GM18508 (cell line): Measurements from ENCODE around the gene LRRC1.

ENCODE experiments used
- ATAC-seq: cut with Tn5 transposase; IDR thresholded peaks from one replicate; pipeline ENCODE4 v1.9.1; 2021; ENCODE audit warnings: moderate number of reproducible peaks; ENCODE audit not compliant: insufficient read depth, unreplicated experiment

LRRC1 gene

GRCh38 chr6:53869964-53870363 lies 75.2 kb downstream of the LRRC1 start:
- ATAC-seq = no peak

GRCh38 chr6:53873922-53874321 lies 79.1 kb downstream of the LRRC1 start:
- ATAC-seq = no peak

- ATAC-seq = no peak
These were observed 80.2 kb downstream of the LRRC1 start for GRCh38 chr6:53874964-53875363.

GRCh38 chr6:53877151-53877550 lies 82.3 kb downstream of the LRRC1 start:
- no peak for ATAC-seq

- ATAC-seq = no peak
These were observed 84.0 kb downstream of the LRRC1 start for GRCh38 chr6:53878808-53879207.

- ATAC-seq = no peak
These were observed 84.8 kb downstream of the LRRC1 start for GRCh38 chr6:53879608-53880007.

- ATAC-seq = no peak
These were observed 92.5 kb downstream of the LRRC1 start for GRCh38 chr6:53887316-53887715.

- ATAC-seq = no peak
These were observed 94.1 kb downstream of the LRRC1 start for GRCh38 chr6:53888931-53889330.

GRCh38 chr6:53889365-53889764 lies 94.6 kb downstream of the LRRC1 start:
- no peak for ATAC-seq

GRCh38 chr6:53892707-53893106 lies 97.9 kb downstream of the LRRC1 start:
- ATAC-seq = peak; percentile 76

- ATAC-seq = peak; percentile 65
These were observed 99.3 kb downstream of the LRRC1 start for GRCh38 chr6:53894091-53894490.

- no peak for ATAC-seq
These were observed 101.4 kb downstream of the LRRC1 start for GRCh38 chr6:53896196-53896595.

- ATAC-seq = no peak
These were observed 103.4 kb downstream of the LRRC1 start for GRCh38 chr6:53898026-53898795.

GRCh38 chr6:53899512-53899911 lies 104.7 kb downstream of the LRRC1 start:
- no peak for ATAC-seq

GRCh38 chr6:53903357-53903756 lies 108.6 kb downstream of the LRRC1 start:
- no peak for ATAC-seq

GRCh38 chr6:53906103-53906502 lies 111.3 kb downstream of the LRRC1 start:
- ATAC-seq = no peak

GRCh38 chr6:53906842-53907241 lies 112.0 kb downstream of the LRRC1 start:
- no peak for ATAC-seq

- no peak for ATAC-seq
These were observed 116.0 kb downstream of the LRRC1 start for GRCh38 chr6:53910834-53911233.

GRCh38 chr6:53912661-53913060 lies 117.9 kb downstream of the LRRC1 start:
- ATAC-seq = no peak

- no peak for ATAC-seq
These were observed 118.5 kb downstream of the LRRC1 start for GRCh38 chr6:53913286-53913685.

- no peak for ATAC-seq
These were observed 120.4 kb downstream of the LRRC1 start for GRCh38 chr6:53915026-53915691.
